H1 (cell line): ENCODE measurements around the gene RABGGTA. TPM values are rescaled to one million over a fixed set of nuclear protein-coding genes. Genes with fewer than 3 reads are reported as not detected.

Experiments used
- CTCF ChIA-PET: fragments of 300-600 bp; sonication (Branson Sonifier 250); formaldehyde crosslinking; loops from one replicate; lab custom pipeline; 2021; ENCODE audit not compliant: partially characterized antibody; lab: Charles Lee
- POLR2A ChIA-PET: fragments of 300-600 bp; sonication (Branson Sonifier 250); formaldehyde crosslinking; loops from one replicate; lab custom pipeline; 2021; ENCODE audit warnings: inconsistent platforms; ENCODE audit not compliant: partially characterized antibody; lab: Charles Lee
- DNase-seq, 2 experiments: peaks; one replicate each; pipeline versions ENCODE4 v3.0.0 to v3.0.0-alpha.2; 2010 to 2022; ENCODE audit warnings: low spot score in 2 of 2, low read depth in 1 of 2, mixed read lengths in 1 of 2
- FAIRE-seq: peaks from 2 replicates; lab custom pipeline; 2011; peaks lifted over from hg19 to GRCh38; lab: Jason Lieb, UNC
- H2AFZ ChIP-seq: 2 replicates; pipeline ENCODE4 v1.8.1; 2012; ENCODE audit warnings: low read length, inconsistent platforms
- H2AK5ac ChIP-seq: 2 replicates; pipeline ENCODE4 v1.6.1; 2013; ENCODE audit warnings: low read depth, low read length
- H2BK120ac ChIP-seq: replicated peaks from 2 replicates; pipeline ENCODE3; 2013; ENCODE audit warnings: low read depth, low read length, inconsistent platforms
- H2BK12ac ChIP-seq: 2 replicates; pipeline ENCODE4 v1.6.1; 2013; ENCODE audit warnings: low read depth, low read length
- H2BK15ac ChIP-seq: 2 replicates; pipeline ENCODE4 v1.6.1; 2013; ENCODE audit warnings: low read length
- H2BK20ac ChIP-seq: 2 replicates; pipeline ENCODE4 v1.6.1; 2013; ENCODE audit warnings: low read length
- H2BK5ac ChIP-seq: 2 replicates; pipeline ENCODE4 v1.6.1; 2013; ENCODE audit warnings: low read depth, low read length
- H3K14ac ChIP-seq: 2 replicates; pipeline ENCODE4 v1.6.1; 2013; ENCODE audit warnings: inconsistent platforms; ENCODE audit not compliant: insufficient read length
- H3K18ac ChIP-seq: 2 replicates; pipeline ENCODE4 v1.6.1; 2013; ENCODE audit warnings: low read length; ENCODE audit errors: extremely low read depth
- H3K23ac ChIP-seq: 2 replicates; pipeline ENCODE4 v1.6.1; 2013; ENCODE audit warnings: inconsistent platforms; ENCODE audit not compliant: insufficient read length
- H3K23me2 ChIP-seq: 2 replicates; pipeline ENCODE4 v1.6.1; 2013; ENCODE audit warnings: low read depth, low read length
- H3K27ac ChIP-seq: 2 replicates; pipeline ENCODE4 v1.6.1; 2011; ENCODE audit warnings: low read depth, low read length, inconsistent platforms
- H3K27me3 ChIP-seq, 4 experiments: replicated peaks in 1 of 4; 1 replicate in 1 of 4; 2 replicates in 3 of 4; pipeline versions ENCODE4 v1.6.1 to v1.8.1; 2011 to 2013; ENCODE audit warnings: low read length in 3 of 4, mild to moderate bottlenecking in 3 of 4, inconsistent platforms in 2 of 4, mixed read lengths in 2 of 4, moderate library complexity in 1 of 4; ENCODE audit not compliant: control insufficient read depth in 3 of 4, insufficient read depth in 3 of 4; ENCODE audit errors: extremely low read depth in 1 of 4
- H3K36me3 ChIP-seq, 4 experiments: 2 replicates each; pipeline versions ENCODE4 v1.6.1 to v1.8.1; 2011 to 2013; ENCODE audit warnings: mild to moderate bottlenecking in 4 of 4, low read length in 3 of 4, moderate library complexity in 2 of 4, control low read depth in 1 of 4, inconsistent platforms in 1 of 4; ENCODE audit not compliant: insufficient read depth in 4 of 4, control insufficient read depth in 2 of 4
- H3K4ac ChIP-seq: replicated peaks from 2 replicates; pipeline ENCODE3; 2013; ENCODE audit warnings: low read length, low read depth, mixed read lengths, inconsistent platforms; ENCODE audit not compliant: insufficient read length
- H3K4me1 ChIP-seq, 4 experiments: replicated peaks in 1 of 4; 1 replicate in 1 of 4; 2 replicates in 3 of 4; pipeline versions ENCODE4 v1.6.1 to v1.8.1; 2011 to 2013; ENCODE audit warnings: low read length in 3 of 4, inconsistent platforms in 2 of 4, mixed read lengths in 1 of 4; ENCODE audit not compliant: insufficient read depth in 4 of 4, control insufficient read depth in 3 of 4
- H3K4me2 ChIP-seq, 2 experiments: 2 replicates each; pipeline versions ENCODE4 v1.6.1 to v1.8.1; 2011 to 2013; ENCODE audit warnings: low read depth in 2 of 2, low read length in 2 of 2, control low read depth in 1 of 2, inconsistent platforms in 1 of 2, mild to moderate bottlenecking in 1 of 2; ENCODE audit not compliant: insufficient read depth in 1 of 2
- H3K4me3 ChIP-seq, 4 experiments: fragments of 200-600, 300-600 bp in 1 of 4; sonication (generic), shearing (Covaris generic), sonication (Bioruptor Twin) in 1 of 4; 2 replicates each; pipeline versions ENCODE4 v1.5.1 to v1.8.1; 2011 to 2016; ENCODE audit warnings: low read length in 4 of 4, low read depth in 3 of 4, control low read depth in 2 of 4, inconsistent platforms in 2 of 4, mild to moderate bottlenecking in 2 of 4, mixed read lengths in 1 of 4, moderate library complexity in 1 of 4; ENCODE audit not compliant: insufficient read depth in 2 of 4; ENCODE audit errors: extremely low read depth in 1 of 4
- H3K56ac ChIP-seq: replicated peaks from 2 replicates; pipeline ENCODE3; 2013; ENCODE audit warnings: low read depth, mild to moderate bottlenecking, mixed read lengths, low read length, inconsistent platforms; ENCODE audit not compliant: insufficient read length
- H3K79me1 ChIP-seq: 2 replicates; pipeline ENCODE4 v1.6.1; 2013; ENCODE audit warnings: low read depth, low read length, control low read depth
- H3K79me2 ChIP-seq, 2 experiments: 2 replicates each; pipeline versions ENCODE4 v1.6.1 to v1.8.1; 2012 to 2013; ENCODE audit warnings: low read length in 2 of 2, mild to moderate bottlenecking in 2 of 2, inconsistent platforms in 1 of 2; ENCODE audit not compliant: insufficient read depth in 2 of 2, control insufficient read depth in 1 of 2
- H3K9ac ChIP-seq, 4 experiments: replicated peaks in 1 of 4; 1 replicate in 1 of 4; 2 replicates in 3 of 4; pipeline versions ENCODE4 v1.6.1 to v1.8.1; 2011 to 2013; ENCODE audit warnings: low read depth in 3 of 4, low read length in 3 of 4, control low read depth in 2 of 4, mild to moderate bottlenecking in 2 of 4, moderate library complexity in 2 of 4, inconsistent platforms in 1 of 4; ENCODE audit errors: extremely low read depth in 1 of 4
- H3K9me3 ChIP-seq, 2 experiments: 2 replicates each; pipeline versions ENCODE4 v1.6.1 to v1.8.1; 2012 to 2013; ENCODE audit warnings: mild to moderate bottlenecking in 2 of 2, moderate library complexity in 2 of 2, control low read depth in 1 of 2, inconsistent platforms in 1 of 2, low read depth in 1 of 2, low read length in 1 of 2, mixed read lengths in 1 of 2; ENCODE audit not compliant: insufficient read depth in 2 of 2
- H4K20me1 ChIP-seq, 2 experiments: replicated peaks in 1 of 2; 2 replicates each; pipeline versions ENCODE3 to v1.8.1; 2011 to 2013; ENCODE audit warnings: inconsistent platforms in 2 of 2, low read length in 2 of 2, mild to moderate bottlenecking in 1 of 2; ENCODE audit not compliant: insufficient read depth in 2 of 2, control insufficient read depth in 1 of 2
- H4K5ac ChIP-seq: 2 replicates; pipeline ENCODE4 v1.6.1; 2013; ENCODE audit warnings: low read length, low read depth, mixed read lengths, inconsistent platforms; ENCODE audit not compliant: insufficient read length
- H4K8ac ChIP-seq: 2 replicates; pipeline ENCODE4 v1.8.0; 2013; ENCODE audit warnings: mild to moderate bottlenecking, moderate library complexity, low read length, inconsistent platforms; ENCODE audit not compliant: insufficient read depth; ENCODE audit errors: extremely low read depth
- H4K91ac ChIP-seq: replicated peaks from 2 replicates; pipeline ENCODE3; 2013; ENCODE audit warnings: low read length, mixed read lengths, inconsistent platforms; ENCODE audit not compliant: insufficient read length
- TAF1 ChIP-seq: IDR thresholded peaks from 2 replicates; pipeline ENCODE4 v1.6.1; 2011; ENCODE audit warnings: mild to moderate bottlenecking, low read depth, low read length
- WGBS, 2 experiments: shearing (Covaris generic) in 1 of 2; methylation state at CpG; one replicate each; pipeline versions ENCODE4 v1.1.6 to v1.1.7; 2013 to 2015; ENCODE audit warnings: low lambda C conversion rate in 2 of 2, mixed read lengths in 2 of 2, inconsistent platforms in 1 of 2, low coverage in 1 of 2, missing lambda C conversion rate in 1 of 2; ENCODE audit not compliant: insufficient replicate concordance in 2 of 2, insufficient coverage in 1 of 2, insufficient read length in 1 of 2; ENCODE audit errors: extremely low coverage in 1 of 2, missing lambda C conversion rate in 1 of 2; 5-methylcytosine and 5-hydroxymethylcytosine counted together
- polyA plus RNA-seq, 7 experiments: library from polyadenylated mRNA; depleted of rRNA in 3 of 7; stranded (reverse) in 5 of 7; unstranded in 2 of 7; fragments of >200 nt in 5 of 7; fragments of 200-250 nt in 2 of 7; gene quantifications; 1 replicate in 5 of 7; 2 replicates in 1 of 7; 4 replicates in 1 of 7; pipeline versions ENCODE4 v1.2.1 to v1.2.3, GENCODE V29; 2011 to 2013; ENCODE audit warnings: missing spikeins in 2 of 7, mixed read lengths in 2 of 7
- total RNA-seq: library from RNA; stranded (reverse); fragmentation: NEBNext Ultra II Directional; extraction: Animal tissue kit (Norgen Biotek cat#: 25700); gene quantifications from 2 replicates; pipeline ENCODE4 v1.2.1, GENCODE V29; 2021

The RABGGTA gene
- total and polyA plus RNA-seq, 2 of the 8 experiments (the other 6 are each of a cell fraction or from before 2014, with no cell fraction given), result 16.0 to 49.8 TPM

DNA sequence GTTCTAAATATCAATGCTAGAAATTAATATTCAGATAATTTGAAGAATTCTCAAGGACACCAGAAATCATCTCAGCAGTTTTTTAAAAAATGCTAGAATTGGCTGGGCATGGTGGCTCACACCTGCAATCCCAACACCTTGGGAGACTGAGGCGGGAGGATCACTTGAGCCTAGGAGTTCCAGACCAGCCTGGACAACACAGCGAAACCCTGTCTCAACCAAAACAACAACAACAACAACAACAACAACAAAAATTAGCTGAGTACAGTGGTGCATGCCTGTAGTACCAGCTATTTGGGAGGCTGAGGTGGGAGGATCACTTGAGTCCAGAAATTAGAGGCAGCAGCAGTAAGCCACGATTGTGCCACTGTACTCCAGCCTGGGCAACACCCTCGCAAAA, 52.3 kb downstream of the RABGGTA start:
- H3K56ac ChIP-seq, result no peak overlapping the region
- no peak overlapping the region for H3K4me2 ChIP-seq
- peaks cover 0 to 26% of the 10 kb centered on the region in 2 experiments; a peak in 2 of 4 replicates for H3K79me2 ChIP-seq
- no peaks in the 10 kb centered on the region for H3K27me3 ChIP-seq
- H3K14ac ChIP-seq, result no peak overlapping the region
- no peak overlapping the region for H3K9ac ChIP-seq
- peaks cover 0 to 1% of the 10 kb centered on the region in 2 experiments for H4K20me1 ChIP-seq
- no peak overlapping the region for H3K23ac ChIP-seq
- peaks cover 3% of the 10 kb centered on the region for H3K23me2 ChIP-seq
- no peak overlapping the region for H4K8ac ChIP-seq
- H2BK20ac ChIP-seq, result no peak overlapping the region
- no peak overlapping the region for H3K27ac ChIP-seq
- 87% methylated on average over 3 of the region's 4 CpGs; no CpG with 5 or more reads in 1 of the 2 experiments for WGBS, 2 experiments
- H3K4ac ChIP-seq, result no peak overlapping the region
- H4K5ac ChIP-seq, result no peak overlapping the region
- no peak overlapping the region for H2AK5ac ChIP-seq
- DNase-seq (no peak), FAIRE-seq (no peak)
- H3K4me3 ChIP-seq, result no peak overlapping the region
- H4K91ac ChIP-seq, result no peak overlapping the region
- H2BK120ac ChIP-seq, result no peak overlapping the region
- peaks cover 0 to under 1% (median 0%) of the 10 kb centered on the region in 4 experiments; a peak in 1 of 7 replicates for H3K4me1 ChIP-seq
- no peak overlapping the region for H2BK15ac ChIP-seq
- peaks cover 0 to 6% (median 4%) of the 10 kb centered on the region in 4 experiments; a peak in 4 of 8 replicates for H3K36me3 ChIP-seq
- ChIA-PET POLR2A (interaction anchor here (1.0 to 1.2 kb wide), 3 partner anchors 9 to 18 kb away, joined by 3 to 4 read pairs (median 3); no protein-coding TSS in a partner anchor), CTCF (interaction anchor here (0.7 to 5.0 kb wide), 4 partner anchors 12 to 78 kb away, joined by 3 to 16 read pairs (median 4); partner anchors contain the start of gene IRF9)
- no peak overlapping the region for H3K18ac ChIP-seq
- no peak overlapping the region for H2BK5ac ChIP-seq
- no peak overlapping the region for H2AFZ ChIP-seq
- H2BK12ac ChIP-seq, result no peak overlapping the region
- H3K79me1 ChIP-seq, result no peaks in the 10 kb centered on the region
- no peaks in the 10 kb centered on the region for H3K9me3 ChIP-seq
- no peak for TF ChIP-seq TAF1
